ENCODE results near the gene SHANK1.

Gene SHANK1

DNA sequence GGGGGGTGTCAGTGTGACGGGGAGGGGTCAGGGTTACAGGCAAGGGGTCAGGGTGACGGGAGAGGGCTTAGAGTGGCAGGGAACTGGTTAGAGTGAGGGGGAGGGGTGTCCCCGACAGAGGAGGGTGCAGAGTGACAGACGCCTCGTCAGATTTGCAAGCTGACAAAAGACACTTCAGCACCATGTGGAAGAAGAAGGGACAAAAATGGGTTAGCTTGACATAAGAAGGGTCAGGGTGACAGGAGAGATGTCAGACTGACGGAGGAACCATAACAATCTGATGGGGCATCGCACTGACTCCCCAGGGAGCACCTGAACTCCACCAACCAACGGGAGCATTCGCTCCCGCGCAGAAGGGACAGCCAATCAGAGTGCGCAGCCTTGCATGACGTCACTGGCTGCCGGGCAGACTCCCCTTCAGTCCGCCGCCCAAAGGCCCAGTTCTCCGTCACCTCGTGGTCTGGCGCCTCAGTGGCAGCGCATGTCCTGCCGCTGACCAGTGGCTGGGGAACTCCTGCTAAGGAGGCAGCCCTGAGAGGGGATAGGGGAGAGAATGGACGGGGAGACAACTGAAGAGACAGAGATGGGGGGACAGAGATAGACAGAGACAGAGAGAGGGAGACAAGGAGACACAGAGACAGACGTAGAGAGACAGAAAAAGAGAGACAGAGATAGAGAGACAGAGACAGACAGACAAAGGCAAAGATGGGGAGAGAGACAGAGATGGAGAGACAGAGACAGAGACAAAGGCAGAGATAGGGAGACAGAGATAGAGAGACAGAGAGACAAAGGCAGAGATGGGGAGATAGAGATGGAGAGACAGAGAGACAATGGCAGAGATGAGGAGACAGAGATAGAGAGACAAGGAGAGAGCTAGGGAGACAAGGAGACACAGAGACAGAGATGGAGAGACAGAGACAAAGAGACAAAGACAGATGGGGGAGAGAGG lies 40.2 kb downstream of the SHANK1 start:
- no peak for DNase-seq

DNA sequence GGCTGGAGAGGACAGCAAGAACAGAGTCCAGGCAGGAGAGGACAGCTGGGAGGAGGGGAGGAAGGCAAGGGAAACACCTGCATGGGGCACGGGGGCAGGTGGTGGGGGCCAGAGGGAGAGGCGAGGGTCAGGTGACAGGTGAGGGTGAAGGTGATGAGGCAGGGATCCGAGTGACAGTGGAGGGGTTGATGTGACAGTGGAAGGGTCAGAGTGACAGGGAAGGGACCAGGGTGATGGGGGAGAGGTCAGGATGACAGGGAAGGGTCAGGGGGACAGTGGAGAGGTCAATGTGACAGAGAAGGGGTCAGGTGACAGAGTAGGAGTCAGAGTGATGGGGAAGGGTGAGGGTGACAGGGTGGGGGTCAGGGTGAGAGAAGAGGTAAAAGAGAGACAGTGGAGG lies 41.3 kb downstream of the SHANK1 start:
- no peak for DNase-seq

- DNase-seq, result no peak
These were observed 42.0 kb downstream of the SHANK1 start for GRCh38 chr19:50677636-50678035.

- DNase-seq, result no peak
These were observed 42.9 kb downstream of the SHANK1 start for GRCh38 chr19:50676625-50677197.

- no peak for DNase-seq
These were observed 46.5 kb downstream of the SHANK1 start for GRCh38 chr19:50673118-50673517.

DNA sequence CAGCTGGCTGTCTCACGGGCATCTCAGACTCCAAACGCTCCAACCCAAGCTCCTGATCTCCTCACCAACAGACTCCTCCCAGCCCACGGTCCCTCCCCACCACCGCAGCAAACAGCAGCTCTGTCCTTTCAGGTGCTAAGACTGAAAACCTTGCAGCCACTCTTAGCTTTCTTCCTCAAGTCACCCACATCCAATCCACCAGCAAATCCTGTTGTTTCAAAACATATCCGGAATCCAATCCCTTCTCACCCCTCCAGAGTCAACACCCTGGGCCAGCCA lies 49.6 kb downstream of the SHANK1 start:
- DNase-seq, result no peak

- DNase-seq, result no peak
These were observed 50.1 kb downstream of the SHANK1 start for GRCh38 chr19:50669302-50670101.

DNA sequence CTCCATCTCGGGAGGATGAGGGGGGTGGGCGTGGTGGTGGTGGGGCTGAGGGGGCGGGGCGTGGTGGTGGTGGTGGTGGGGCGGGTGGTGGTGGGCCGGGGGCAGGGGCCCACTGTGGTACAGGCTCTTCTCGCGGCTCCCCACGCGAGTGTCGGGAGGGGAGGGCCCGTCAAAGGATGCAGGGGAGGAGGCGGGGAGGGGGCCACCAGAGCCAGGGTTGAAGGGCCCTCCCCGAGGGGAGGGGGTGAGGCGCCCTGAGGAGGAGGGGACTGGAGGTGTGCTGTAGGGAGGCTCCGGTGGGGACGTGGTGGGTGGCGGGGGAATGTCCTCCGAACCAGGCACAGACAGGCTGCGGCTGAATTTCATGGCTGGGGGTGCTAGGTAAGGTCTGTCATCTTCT lies 50.7 kb downstream of the SHANK1 start:
- no peak for DNase-seq

- DNase-seq, result no peak
These were observed 51.2 kb downstream of the SHANK1 start for GRCh38 chr19:50668416-50668815.

DNA sequence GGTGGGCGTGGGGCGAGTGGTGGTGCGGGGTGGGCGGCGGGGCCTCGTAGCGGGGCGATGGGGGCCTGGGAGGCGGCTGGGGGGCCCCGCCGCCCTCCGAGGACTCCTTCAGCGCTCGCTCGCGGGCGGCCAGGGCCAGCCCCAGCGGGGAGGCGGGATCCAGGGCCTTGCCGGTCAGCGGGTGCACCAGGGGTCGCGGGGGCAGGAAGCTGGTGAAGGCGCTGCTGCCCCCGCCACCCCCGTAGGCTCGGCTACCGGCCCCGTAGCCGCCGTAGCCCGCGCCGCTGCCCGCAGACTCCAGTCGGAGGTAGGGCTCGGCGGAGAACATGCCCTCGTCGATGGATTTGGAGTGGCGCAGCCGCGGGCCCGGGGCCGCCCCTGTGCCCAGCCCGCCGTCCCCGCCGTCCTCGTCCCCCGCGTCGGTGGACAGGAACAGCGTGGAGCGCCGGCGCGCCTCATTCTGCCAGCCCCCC lies 51.8 kb downstream of the SHANK1 start:
- no peak for DNase-seq

GRCh38 chr19:50667177-50667758 lies 52.3 kb downstream of the SHANK1 start:
- no peak for DNase-seq

- no peak for DNase-seq
These were observed 53.0 kb downstream of the SHANK1 start for GRCh38 chr19:50666346-50667176.

- DNase-seq, result no peak
These were observed 55.4 kb downstream of the SHANK1 start for GRCh38 chr19:50664204-50664603.

DNA sequence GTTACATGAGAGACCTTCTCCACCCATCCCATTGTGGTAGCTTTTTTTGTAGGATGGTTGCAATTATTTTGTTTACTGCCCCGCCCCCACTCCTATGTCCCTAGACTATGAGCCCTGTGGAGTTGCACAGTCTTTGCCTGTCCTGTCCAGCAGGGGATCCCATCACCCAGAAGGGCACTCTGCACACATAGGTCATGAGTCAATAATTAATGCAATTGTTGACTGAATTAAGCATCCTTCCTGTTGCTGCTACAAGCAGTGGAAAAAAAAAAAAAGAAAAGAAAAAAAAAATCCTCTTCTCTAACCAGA lies 56.2 kb downstream of the SHANK1 start:
- no peak for DNase-seq

- no peak for DNase-seq
These were observed 56.7 kb downstream of the SHANK1 start for GRCh38 chr19:50662651-50663481.

DNA sequence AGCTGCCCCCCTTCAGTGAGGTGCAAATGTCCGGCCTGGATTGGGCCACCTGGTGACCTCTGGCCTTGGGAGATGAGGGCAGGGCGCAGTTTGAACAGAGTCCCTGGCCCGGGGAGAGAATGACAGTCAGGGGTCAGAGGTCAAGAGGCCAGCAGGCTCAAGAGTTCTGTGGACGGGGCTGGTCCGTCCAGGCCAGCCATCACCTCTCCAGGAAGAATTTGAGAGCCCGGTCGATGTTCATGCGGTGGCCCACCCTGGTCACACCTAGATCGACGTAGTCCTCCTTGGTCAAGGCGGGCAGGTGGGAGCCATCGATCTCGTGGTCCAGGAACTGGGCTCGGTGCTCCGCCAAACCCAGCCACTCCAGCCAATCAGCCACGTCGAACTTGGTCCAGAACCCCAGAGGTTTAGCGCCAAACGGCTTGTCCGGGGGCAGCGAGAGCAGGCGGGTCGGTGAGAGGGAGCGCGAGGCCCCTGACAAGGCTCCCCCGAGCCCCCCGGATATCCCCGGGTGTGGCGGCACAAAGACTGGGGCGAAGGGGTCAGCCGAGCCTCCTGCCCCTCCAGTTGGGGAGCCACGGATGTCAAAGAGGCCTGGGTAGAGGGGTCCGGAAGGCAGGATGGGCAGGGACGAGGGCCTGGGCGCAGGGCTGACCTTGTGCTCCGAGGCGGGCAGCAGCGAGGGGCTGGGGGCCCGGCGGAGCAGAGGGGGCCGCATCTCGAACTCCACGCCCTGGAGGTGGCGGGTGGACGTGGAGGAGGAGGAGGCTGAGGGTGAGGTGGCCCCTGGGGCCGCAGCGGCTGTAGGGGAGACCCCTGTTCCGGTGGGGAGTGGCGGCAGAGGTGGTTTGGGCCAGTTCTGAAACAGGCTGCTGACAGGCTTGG lies 57.6 kb downstream of the SHANK1 start:
- no peak for DNase-seq

- no peak for DNase-seq
These were observed 58.6 kb downstream of the SHANK1 start for GRCh38 chr19:50661023-50661422.

- DNase-seq, result no peak
These were observed 59.6 kb downstream of the SHANK1 start for GRCh38 chr19:50660088-50660366.

GRCh38 chr19:50659318-50660087 lies 60.1 kb downstream of the SHANK1 start:
- DNase-seq, result no peak
